ENCODE measurements around the gene STAB1. TPM values are rescaled to one million over a fixed set of nuclear protein-coding genes. Genes with fewer than 3 reads are reported as not detected.

Gene STAB1
- total RNA-seq: 100 to 1,000 TPM in 2 of 4 donors, 10 to 100 TPM in 2; 76.2 to 167 (median 95.8) TPM

- Histone ChIP-seq H3K4me3 (peak within 1 kb of the TSS; percentile 13 to 46), H3K27ac (peak within 1 kb of the TSS in 3 of 4 donors; percentile 69 to 78 (median 76)), H3K4me1 (peaks cover 0 to 67% (median 6%) of the 10 kb centered on the region in 3 donors), H3K36me3 (peaks cover 0 to 40% of the 10 kb centered on the region in 2 donors), H3K27me3 (no peaks in the 10 kb centered on the region), H3K9me3 (no peaks in the 10 kb centered on the region)
- peak; percentile 38 for TF ChIP-seq POLR2AphosphoS5 (IDR thresholded peaks at IDR 0.05)
- no peak for TF ChIP-seq EP300 (IDR thresholded peaks at IDR 0.05)
- peak in 1 of 2 donors; percentile 25 for TF ChIP-seq POLR2A (IDR thresholded peaks at IDR 0.05)
- ATAC-seq: peak; percentile 56
- WGBS, 2 donors (ENCODE audit: low coverage in 1 of 2): 43% methylated on average over 6 of the region's 25 CpGs; no CpG with 5 or more reads in 1 of the 2 donors
These were observed at the start of gene STAB1 for GRCh38 chr3:52494886-52495495. STAB1 (plus strand) TSS chr3:52495338; CDS start chr3:52495414, 76 bp downstream.

- WGBS, 2 donors (ENCODE audit: low coverage in 1 of 2): no CpG with 5 or more reads among the region's 4 CpGs
- H3K4me3 ChIP-seq: no peak overlapping the region
- no peak for TF ChIP-seq POLR2AphosphoS5 (IDR thresholded peaks at IDR 0.05)
- no peak for TF ChIP-seq EP300 (IDR thresholded peaks at IDR 0.05)
- no peak for TF ChIP-seq CTCF (IDR thresholded peaks at IDR 0.05)
- TF ChIP-seq POLR2A (IDR thresholded peaks at IDR 0.05): no peak
- H3K9me3 ChIP-seq: no peaks in the 10 kb centered on the region
- H3K27me3 ChIP-seq: no peaks in the 10 kb centered on the region
- no peak for ATAC-seq
- H3K27ac ChIP-seq: no peak overlapping the region
- no peaks in the 10 kb centered on the region for H3K36me3 ChIP-seq
- H3K4me1 ChIP-seq: peaks cover 0 to 29% (median 0%) of the 10 kb centered on the region in 3 donors
These were observed 49.1 kb upstream of the STAB1 start for GRCh38 chr3:52446042-52446441.

- no peaks in the 10 kb centered on the region for H3K9me3 ChIP-seq
- no peak overlapping the region for H3K27ac ChIP-seq
- no peaks in the 10 kb centered on the region for H3K36me3 ChIP-seq
- no peaks in the 10 kb centered on the region for H3K27me3 ChIP-seq
- H3K4me3 ChIP-seq: no peak overlapping the region
- TF ChIP-seq CTCF (IDR thresholded peaks at IDR 0.05) (peak in 2 of 4 experiments; percentile 99), POLR2A (IDR thresholded peaks at IDR 0.05) (no peak)
- WGBS, 2 donors (ENCODE audit: low coverage in 1 of 2): 49% methylated on average over 3 of the region's 13 CpGs; no CpG with 5 or more reads in 1 of the 2 donors
- peaks cover 0 to 29% (median 0%) of the 10 kb centered on the region in 3 donors for H3K4me1 ChIP-seq
- ATAC-seq: peak; percentile 60
These were observed 48.3 kb upstream of the STAB1 start for GRCh38 chr3:52446631-52447511.

GRCh38 chr3:52447512-52448355 is 47.4 kb upstream of the STAB1 start:
- Histone ChIP-seq H3K27me3 (no peaks in the 10 kb centered on the region), H3K4me3 (no peak overlapping the region), H3K4me1 (peaks cover 0 to 29% (median 0%) of the 10 kb centered on the region in 3 donors), H3K9me3 (no peaks in the 10 kb centered on the region), H3K27ac (no peak overlapping the region), H3K36me3 (no peaks in the 10 kb centered on the region)
- ATAC-seq: no peak
- TF ChIP-seq POLR2AphosphoS5 (IDR thresholded peaks at IDR 0.05): no peak
- TF ChIP-seq CTCF (IDR thresholded peaks at IDR 0.05): no peak
- TF ChIP-seq POLR2A (IDR thresholded peaks at IDR 0.05): no peak
- TF ChIP-seq EP300 (IDR thresholded peaks at IDR 0.05): no peak
- 60 to 68% methylated on average over 5 to 9 of the region's 12 CpGs for WGBS, 2 donors (ENCODE audit: low coverage in 1 of 2)
